Endometrium (tissue), 2 donors: Measurements from ENCODE around the gene NXN.
A peak's percentile ranks its signal among the peaks of the same experiment; 100 is the strongest.
"Not testable (repeated sequence)": the region's sequence is repeated elsewhere in the genome, so short reads cannot be mapped to it uniquely, and the experiment has no call there.

Source experiments
- FAIRE-seq: peaks from 2 replicates; lab custom pipeline; 2012; peaks lifted over from hg19 to GRCh38; lab: Jason Lieb, UNC
- donor health status: control.
- donor health status: control.

NXN gene

DNA sequence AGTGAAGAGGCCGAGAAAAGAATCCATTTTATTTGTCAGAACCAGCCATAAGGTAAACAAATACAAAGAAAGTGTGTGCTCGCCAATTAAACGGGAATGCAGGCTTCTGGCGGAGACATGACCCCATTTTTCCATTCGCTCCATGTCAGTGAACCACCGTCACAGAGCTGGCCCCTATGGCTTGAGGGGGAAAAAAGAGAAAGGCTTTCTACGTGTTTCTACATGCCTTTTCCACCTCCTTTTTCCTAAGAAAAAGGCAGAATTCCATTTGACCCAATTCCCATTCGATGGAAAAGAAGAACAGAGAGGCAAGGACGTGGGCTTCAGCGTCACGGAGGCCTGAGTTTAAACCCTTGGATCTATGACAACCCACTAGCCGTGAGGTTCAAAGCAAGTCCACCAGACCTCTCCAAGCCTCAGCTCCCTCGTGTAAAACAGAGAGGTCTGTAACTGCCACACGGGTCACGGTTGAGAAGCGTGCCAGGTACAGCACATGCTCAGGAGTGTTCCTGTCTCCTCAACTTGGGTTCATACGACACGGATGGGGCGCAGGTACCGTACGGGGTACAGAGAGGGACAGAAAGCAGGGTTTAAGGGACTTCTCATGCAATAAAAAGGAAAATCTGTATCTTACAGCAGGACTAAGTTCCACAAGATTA lies 91.9 kb downstream of the NXN start:
- FAIRE-seq, result no peak

DNA sequence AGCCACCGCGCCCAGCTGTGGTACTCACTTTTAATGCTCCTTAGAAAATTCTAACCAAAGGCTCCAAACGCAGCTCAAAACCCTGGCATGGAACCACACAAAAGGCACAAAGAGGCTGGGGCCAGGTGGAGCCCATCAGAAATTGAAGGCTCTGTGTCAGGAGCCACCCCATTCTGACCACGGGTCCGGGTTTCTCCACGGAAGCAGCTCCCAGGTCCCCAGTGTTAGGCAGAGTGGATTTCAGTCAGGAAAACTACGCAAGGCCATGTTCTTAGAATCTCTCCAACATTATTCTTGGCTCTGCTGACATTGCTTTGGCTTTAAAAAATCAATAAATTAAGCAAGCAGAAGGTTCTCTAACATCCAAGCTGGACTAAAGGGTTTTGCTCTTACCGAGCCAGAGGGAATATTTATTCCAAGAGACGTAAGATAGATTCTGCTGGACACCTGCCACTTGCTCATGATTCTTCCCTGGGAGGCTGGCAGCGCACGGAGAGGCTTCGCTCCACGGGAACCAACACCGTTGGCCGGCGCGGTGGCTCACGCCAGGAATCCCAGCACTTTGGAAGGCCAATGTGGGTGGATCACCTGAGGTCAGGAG lies 93.5 kb downstream of the NXN start:
- no peak for FAIRE-seq

DNA sequence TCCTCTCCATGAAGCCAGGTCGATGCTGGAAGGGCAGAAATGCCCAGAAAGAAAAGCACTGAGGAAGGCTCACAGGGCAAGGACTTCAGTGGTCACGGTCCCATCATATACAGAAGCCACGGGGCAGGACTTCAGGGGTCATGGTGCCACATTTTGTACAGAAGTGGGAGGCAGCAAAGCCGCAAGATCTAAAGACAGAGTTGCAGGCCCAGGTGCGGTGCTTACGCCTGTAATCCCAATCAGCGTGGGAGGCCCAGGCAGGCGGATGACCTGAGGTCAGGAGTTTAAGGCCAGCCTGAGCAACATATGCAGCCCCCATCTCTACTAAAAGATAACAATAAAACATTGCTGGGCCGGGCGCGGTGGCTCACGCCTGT lies 96.0 kb downstream of the NXN start:
- FAIRE-seq, result no peak

DNA sequence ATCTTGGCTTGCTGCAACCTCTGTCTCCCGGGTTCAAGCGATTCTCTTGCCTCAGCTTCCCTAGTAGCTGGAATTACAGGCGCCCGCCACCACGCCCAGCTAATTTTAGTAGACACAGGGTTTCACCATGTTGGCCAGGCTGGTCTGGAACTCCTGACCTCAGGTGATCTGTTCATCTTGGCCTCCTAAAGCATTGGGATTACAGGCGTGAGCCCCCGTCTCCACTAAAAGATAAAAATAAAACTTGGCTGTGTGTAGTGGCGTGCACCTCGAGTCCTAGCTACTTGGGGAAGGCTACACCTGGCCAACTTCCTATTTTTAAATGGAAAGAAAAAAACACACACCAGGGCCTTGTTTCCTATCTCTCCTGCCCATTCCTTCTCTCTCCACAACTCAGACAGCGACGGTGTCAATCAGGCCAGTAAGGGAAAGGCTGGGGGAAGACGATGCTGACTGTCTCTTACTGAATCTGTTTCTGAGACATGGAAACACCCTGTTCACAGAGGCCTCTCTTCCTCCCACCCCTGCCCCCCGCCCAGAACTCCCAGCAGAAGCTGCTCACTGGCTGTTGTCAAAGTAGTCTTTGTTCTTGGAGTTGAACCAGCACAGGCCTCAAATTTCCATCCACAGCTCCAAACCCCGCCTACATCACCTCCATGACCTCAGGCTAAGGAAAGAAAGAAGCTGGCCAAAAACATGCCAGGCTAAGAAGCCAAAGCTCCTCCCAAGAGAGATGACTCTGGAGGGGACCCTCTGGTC lies 96.6 kb downstream of the NXN start:
- no peak for FAIRE-seq

DNA sequence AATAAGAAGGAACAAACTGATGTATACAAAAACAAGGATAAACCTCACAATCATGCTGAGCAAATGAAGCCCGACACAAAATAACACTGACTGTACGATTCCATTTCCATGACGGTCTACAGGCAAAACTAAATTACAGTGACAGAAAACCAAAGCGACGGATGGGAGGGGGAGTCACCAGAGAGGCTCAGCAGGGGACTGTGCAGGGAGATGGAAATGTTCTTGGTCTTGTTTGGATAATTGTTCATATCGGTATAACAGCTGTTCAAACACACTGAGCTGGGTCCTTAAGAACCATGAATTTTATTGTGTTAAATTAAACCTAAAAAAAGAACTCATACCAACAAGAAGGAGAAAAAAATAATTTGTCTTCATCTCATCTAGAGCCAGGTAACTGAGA lies 97.8 kb downstream of the NXN start:
- no peak for FAIRE-seq

DNA sequence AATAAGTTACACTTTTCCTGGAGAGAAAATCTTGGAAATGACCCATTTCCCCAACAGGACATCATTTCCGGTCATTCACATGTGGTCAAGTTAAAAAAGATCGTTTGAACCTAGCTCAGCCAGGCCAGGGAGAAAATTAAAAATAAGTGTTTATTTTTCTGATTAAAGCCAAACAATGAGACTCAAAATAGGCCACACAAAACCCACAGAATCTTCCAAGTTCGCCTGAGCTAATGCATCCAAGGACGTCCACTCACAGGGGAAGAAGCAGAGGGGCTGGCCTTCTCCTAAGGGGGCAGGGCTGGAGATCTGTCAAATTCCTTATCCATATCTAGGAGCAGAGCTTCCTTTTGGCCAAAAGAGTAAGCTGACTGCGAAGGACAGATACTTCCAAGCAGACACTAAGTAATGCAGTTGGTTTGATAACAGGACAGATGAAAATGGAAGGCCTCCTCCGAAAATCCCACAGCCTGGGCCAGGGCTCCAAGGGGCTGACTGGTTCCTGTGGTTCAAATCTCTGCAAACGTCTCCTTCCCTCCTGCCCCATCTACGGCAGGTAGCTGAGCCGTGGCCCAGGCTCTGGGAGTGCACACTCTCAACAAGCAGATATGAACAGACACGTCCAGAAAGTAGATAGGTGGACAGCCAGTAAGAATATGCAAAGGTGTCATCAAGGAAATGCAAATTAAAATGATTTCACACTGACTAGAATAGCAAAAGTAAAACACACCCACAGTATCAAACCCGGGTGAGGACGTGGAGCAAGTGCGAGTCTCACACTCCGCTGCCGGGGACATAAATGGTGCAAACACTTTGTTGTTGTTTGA lies 98.9 kb downstream of the NXN start:
- peak; percentile 92 for FAIRE-seq

DNA sequence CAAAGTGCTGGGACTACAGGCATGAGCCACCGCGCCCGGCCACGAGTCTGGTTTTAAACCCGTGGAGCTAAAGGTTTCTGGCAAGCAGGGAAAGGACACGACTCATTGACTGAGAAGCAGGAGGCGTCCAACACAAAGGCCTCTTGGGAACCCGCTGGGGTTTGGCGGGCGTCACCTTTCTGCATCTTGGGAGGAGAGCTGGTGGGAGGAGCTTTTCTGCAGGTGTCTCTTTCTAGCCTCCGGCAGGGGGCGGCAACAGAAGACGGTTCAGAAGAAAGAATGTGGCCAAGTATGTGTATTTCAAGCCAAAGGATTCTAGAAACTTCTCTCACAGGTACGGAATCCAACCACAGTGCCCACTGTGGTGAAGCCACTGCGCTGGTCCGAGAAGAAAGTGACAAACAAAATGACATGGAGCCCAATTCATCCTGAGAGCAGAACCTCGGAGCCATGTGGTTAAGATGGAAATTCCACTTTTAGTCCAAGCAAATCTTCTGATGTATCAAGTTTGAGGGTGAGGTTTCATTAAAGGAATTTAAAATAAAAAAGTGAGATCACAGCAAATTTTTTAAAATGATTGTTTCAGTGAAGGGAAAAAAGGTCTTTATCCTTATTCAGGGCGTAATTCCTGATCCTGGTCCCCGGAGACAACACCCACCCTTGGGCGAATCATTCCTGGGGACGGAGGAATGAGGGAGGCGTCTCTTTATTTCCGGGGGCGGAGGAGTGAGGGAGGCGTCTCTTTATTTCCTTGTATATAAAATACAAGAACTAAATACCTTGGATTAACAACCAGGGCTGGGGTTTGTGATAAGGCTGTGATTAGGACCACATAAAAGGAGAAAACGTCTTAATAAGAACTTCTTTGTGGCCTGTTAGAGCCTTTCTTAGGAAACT lies 99.8 kb downstream of the NXN start:
- no peak for FAIRE-seq

DNA sequence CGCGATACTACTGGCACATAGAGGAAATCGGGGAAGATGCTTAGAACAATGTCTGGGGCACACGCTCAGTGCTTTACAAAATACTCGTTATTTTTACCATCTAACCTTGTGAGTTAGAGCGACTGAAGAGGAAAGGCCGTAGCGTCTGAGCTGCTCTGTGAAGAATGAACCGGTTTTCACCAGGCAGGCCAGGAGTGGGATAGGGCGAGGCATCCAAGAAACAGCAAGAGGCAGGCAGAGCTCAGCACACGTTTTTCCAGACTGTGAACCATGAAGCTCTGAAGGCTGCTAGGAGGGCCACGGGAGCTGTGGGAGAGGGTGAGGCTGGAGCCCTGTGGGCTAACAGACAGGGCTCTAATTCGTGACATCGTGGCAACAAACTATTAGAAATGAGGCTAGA lies 101.9 kb downstream of the NXN start:
- no peak for FAIRE-seq

DNA sequence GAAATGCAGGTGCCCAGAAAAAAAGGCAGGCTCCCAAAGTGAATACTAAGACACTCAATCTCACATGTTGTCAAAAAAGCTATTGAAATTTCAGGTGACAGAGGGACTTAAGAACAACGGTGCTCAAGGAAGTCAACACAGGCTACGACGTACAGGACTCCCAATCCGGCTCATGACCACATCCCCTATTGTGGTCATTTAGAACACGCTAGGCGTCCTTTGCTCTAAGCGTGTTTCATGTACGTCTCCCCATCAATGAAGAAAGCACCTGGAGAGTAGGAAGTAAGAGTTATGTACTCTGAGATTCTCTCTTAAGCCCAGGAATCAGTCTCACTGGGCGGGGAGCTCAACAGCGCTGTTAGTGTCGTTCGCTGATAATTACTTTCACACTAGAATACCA lies 103.3 kb downstream of the NXN start:
- no peak for FAIRE-seq

DNA sequence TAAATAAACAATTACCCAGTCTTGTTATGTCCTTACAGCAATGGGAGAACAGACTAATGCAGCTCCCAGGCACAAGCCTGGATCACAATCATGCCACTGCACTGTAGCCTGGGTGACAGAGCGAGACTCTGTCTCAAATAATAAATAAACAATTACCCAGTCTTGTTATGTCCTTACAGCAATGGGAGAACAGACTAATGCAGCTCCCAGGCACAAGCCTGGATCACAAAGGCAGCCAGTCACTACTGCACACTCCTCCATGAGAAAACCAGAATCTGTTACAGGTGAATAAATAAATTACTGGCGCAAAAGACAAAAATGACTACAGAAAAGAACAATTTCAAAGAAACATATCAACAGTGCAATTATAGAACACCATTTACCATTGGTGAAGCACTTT lies 105.0 kb downstream of the NXN start:
- not testable (repeated sequence) for FAIRE-seq

DNA sequence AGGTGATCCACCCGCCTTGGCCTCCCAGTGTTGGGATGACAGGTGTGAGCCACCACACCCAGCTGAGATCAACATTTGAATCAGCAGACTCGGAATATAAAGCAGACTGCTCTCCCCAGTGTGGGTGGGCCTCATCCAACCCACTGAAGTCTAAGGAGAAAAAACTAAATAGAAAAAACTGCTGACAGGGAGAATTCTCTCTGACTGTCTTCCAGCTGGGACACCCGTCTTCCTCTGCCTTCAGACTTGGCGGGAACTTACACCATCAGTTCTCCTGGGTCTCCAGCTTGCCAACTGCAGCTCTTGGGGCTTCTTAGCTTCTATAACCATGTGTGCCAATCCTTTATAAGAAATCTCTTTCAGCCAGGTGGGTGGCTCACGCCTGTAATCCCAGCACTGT lies 106.7 kb downstream of the NXN start:
- FAIRE-seq, result no peak

DNA sequence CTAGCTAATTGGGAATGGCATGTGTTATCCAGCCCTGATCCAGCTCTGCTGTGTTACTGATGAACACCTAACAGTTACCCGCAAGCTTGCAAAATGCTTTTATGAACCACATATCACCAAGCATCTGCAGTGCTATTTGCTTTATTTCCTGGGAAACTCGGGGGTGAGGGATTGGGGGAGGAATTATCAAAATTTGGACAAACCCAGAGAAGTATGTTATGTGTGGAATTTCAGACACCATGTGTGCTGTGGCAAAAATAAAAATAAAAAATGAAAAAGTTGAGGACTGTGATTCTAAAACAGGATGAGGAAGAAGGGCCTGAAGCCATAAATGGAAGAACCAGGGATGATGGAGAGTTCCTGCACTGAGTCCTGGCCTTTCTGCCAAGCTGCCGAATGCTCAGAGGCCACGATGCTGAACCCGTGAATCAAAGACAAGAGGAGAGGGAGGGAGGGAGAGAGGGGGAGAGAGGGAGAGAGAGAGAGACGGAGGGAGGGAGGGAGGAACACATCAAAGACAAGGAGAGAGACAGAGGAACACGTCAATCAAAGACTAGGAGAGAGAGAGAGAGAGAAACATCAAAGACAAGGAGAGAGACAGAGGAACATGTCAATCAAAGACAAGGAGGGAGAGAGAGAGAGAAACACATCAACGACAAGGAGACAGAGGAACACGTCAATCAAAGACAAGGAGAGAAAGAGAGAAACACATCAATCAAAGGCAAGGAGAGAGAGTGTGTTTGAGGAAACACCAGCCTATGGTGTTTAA lies 107.6 kb downstream of the NXN start:
- FAIRE-seq, result no peak

DNA sequence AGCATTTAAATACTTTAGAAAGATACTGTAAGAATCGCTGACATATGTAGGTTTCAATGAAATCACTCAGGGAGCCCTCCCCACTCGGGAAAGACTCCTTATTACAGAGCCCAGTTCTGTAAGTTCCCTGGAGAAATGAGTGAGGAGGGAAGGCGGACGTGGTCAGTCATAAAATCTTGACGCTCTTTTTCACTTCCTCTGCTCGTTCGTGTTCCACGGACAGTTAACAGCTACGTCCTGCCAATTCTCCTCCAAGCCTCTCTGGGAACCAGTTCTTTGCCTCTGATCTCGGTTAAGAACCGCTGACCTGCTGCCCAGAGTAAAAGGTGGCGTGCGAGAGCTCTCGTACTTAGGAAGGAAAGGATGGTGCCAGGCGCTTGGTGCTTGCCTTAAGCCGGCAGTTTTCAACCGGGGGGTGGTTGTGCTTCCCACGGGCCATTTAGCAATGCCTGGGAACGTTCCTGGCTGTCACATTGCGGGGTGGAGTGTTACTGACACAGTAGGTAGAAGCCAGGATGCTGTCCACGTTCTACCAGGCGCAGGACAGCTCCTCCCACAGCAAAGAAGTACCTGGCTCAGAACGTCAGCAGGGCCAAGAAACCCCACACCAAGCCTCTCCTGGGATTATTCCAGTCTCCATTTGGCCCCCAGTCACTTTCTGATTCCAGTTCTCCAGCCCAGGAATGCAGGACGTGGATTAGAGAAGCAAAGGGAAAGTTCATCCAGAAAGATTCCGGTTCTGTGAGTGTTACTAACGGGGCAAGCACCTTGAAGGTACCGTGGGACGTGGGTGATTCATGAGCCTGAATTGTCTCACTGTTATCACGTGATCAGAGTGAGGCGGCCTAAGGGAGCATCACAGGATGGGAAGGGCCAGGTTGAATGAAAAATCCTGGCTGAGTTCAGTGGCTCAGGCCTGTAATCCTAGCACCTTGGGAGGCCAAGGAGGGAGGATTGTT lies 109.7 kb downstream of the NXN start:
- FAIRE-seq, result no peak

DNA sequence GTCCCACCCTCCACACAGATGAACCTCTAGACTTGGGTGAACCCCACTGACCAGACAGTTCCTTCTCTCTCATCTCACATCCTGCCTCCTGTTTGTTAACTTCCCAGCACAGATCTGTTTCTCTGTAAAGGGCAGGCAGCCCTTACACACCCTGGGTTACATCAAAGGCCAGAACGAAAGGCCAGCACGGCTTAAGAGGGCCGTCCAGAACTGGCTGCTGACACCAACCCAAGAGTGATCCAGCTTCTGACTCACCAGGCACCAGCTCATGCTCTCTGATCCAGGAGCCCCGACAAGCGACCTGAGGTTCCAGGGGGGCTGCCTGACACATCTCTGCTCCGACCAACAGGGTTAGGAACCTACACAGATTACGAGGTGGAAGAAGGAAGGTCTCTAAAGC lies 110.5 kb downstream of the NXN start:
- no peak for FAIRE-seq

DNA sequence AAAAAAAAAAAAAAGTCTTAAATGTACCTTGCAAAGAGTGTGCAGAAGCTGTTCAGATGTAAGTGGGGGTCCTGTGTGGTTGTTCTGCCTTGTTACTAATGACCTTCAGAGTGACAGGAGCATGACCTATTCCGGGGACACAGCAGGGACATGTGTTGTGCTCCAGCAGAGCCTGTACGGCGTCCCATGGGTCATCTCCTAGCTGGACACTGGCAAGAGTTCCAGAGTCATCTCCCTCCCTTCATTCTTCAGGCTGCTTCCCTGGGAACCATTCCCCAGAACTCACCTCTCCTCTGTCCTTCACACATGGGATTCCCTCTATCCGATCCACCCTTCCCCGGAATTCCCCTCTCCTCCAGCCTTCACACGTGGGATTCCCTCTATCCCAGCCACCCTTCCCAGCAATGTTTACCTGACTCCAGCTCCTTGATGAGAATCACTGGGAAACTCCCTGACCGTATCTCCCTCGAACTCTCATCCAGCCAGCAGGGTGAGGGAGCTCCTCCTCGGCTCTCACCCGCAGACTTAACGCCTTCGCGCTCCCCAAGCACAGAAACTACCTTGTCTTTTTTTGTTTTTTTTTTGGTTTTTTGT lies 111.6 kb downstream of the NXN start:
- FAIRE-seq, result no peak

DNA sequence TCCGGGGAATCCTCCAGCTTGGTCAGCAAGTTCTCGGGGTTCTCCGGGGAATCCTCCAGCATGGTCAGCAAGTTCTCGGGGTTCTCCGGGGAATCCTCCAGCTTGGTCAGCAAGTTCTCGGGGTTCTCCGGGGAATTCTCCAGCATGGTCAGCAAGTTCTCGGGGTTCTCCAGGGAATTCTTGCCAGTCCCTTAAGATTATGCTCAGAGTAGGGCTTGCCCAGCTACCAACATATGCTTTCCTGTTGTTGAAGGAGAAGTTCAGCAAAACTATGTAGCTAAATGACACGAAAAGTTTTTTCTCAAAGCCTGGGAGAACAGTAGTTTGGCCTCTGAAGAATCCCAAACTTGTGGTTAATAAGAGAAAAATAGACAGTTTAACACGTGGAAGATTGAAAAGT lies 112.3 kb downstream of the NXN start:
- not testable (repeated sequence) for FAIRE-seq

DNA sequence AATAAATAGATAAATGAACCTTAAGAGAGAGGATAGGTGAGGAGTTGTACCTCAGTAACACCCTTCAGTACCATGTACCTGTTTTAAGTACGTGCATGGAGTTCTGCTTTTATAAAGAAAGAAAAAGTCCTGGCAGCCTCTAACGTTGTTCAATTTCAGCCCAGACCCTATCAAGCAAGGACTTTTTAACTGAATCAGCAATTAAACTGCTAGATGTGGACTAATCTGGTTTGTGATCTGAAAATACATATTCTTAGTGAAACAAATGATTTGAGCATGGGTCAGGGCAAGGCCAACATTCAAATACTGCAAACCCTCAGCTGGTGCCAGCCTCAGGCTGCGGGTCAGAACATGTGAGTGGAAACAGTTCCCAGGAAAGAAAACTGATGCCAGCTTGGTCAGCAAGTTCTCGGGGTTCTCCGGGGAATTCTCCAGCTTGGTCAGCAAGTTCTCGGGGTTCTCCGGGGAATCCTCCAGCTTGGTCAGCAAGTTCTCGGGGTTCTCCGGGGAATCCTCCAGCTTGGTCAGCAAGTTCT lies 112.9 kb downstream of the NXN start:
- no peak for FAIRE-seq

DNA sequence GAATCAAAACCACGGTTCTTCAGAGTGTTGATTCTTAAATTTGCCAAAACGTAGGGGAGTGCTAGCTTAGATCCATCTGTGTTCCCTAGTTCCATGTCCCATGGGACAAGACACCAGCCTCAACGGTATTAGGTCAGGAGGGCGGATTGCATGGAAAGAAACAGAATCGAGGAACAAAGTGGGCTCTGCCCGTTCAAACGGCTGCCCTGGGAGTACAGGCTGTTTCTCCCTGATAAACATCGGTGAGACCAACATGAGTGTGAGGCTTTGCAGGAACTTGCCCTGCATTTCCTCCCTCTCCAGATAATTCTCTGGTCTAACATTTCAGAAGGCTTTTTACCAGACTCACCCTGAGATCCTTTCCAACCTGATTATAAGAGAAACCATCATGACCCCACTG lies 115.3 kb downstream of the NXN start:
- no peak for FAIRE-seq

DNA sequence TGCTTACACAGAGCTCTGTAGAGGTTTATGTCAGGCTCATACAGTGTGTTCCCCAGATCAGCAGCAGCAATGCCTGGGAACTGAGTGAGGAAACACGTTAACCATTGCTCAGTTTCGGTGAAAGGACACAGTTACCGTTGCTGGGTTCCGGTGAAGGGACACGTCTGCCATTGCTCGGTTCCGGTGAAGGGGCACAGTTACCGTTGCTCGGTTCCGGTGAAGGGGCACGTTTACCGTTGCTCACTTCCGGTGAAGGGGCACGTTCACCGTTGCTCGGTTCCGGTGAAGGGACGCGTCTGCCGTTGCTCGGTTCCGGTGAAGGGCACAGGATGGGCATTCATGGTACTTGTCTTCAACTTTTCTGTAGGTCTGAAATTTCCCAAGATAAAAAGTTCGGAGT lies 115.7 kb downstream of the NXN start:
- FAIRE-seq, result no peak
